HG02852 (cell line): ENCODE data around the gene OR10X1.

Source experiments
- ATAC-seq: cut with Tn5 transposase; IDR thresholded peaks from one replicate; pipeline ENCODE4 v1.9.1; 2021; ENCODE audit warnings: mild to moderate bottlenecking, moderate library complexity; ENCODE audit not compliant: unreplicated experiment

Gene OR10X1, protein sequence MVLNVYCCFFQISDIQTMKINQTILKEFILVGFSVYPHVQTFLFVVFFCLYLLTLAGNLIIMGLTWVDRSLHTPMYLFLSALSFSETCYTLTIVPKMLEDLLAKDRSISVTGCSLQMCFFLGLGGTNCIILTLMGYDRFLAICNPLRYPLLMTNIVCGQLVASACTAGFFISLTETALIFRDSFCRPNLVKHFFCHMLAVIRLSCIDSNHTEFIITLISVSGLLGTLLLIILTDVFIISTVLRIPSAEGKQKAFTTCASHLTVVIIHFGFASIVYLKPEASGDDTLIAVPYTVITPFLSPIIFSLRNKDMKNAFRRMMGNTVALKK

DNA sequence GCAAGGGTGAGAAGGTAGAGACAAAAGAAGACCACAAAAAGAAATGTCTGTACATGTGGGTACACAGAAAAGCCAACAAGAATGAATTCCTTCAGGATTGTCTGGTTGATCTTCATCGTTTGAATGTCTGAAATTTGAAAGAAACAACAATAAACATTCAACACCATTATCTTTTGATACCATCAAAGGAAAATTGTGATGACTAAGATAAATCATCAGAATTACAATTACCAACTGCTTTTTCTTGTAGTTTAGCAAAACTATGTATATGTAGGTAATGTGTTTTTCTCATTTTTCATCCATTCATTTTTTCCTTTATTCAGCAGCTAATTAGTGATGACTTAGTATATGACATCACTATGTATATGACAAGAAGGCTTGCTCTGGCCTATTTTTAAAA is at the start of gene OR10X1:
OR10X1 (minus strand) TSS at position 167 of the 400 bp plus-strand sequence; CDS start at position 167, 0 bp downstream.
- no peak for ATAC-seq

GRCh38 chr1:158613764-158614163 is 34.1 kb upstream of the OR10X1 start:
- no peak for ATAC-seq

- no peak for ATAC-seq
These were observed 32.2 kb upstream of the OR10X1 start for GRCh38 chr1:158611916-158612315.

DNA sequence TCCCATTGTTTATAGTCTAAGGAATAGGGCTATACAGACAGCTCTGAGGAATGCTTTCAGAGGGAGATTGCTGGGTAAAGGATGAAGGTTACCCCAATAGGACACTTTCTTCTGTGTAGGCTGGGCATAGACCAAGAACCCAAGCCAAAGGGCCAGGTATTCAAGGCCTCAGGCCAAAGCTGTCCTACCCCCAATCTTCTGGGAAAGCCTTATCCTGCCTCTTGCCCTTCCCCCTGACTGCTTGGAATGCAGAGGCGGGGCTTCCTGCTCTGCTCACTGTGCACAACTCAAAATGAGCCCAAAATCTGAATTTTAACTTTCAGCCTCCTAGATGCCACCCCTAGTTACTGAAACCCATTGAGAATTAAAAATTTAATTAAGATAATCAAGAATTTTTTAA is 27.6 kb upstream of the OR10X1 start:
- ATAC-seq, result no peak

DNA sequence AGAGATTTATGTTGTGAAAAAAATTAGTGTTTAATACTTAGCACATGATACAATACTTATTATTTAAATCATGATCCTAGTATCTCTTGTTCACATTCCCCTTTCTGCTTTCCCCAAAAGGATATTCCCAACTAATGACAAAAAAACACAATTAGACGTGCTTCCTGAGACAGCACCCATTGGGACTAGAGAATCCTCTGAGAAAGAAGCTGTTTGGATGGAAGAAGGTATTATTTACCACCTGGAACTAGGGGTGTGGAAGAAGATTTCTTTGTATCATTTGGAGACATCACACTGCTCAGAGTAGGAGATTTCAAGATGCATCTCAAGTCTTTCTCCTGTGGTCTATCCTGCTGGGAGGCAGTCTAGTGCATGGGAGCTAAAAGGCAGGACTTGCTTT is 25.3 kb upstream of the OR10X1 start, which contains the start of gene OR10Z1:
OR10Z1 (plus strand) TSS at position 301 of the 400 bp plus-strand sequence. CDS start 1,171 bp downstream, outside the sequence.
- ATAC-seq, result no peak

- ATAC-seq, result no peak
These were observed 21.0 kb upstream of the OR10X1 start for GRCh38 chr1:158600735-158601134.

GRCh38 chr1:158586942-158587341 is 7.2 kb upstream of the OR10X1 start:
- ATAC-seq, result no peak

- ATAC-seq, result no peak
These were observed 4.3 kb upstream of the OR10X1 start for GRCh38 chr1:158583962-158584361.

- ATAC-seq, result no peak
These were observed 2.1 kb downstream of the OR10X1 start for GRCh38 chr1:158577561-158577960.

DNA sequence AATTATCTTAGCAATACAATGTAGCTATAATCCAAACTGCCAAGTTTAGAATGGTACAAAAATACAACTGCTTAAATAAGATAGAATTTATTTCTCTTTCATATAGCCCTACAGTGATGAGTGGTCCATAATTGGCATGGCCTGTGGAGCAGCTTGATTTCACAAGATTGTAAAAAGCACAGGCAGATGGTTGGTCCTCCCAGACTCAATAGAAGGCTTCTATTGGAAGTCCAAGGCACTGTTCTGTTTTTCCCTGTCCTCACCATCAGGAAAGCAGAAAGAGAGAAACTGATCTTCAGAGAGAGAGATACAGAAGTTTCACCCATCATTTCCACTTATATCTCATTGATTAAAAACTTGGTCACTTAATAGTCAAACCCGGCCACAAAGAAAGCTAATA is 7.5 kb downstream of the OR10X1 start:
- no peak for ATAC-seq

DNA sequence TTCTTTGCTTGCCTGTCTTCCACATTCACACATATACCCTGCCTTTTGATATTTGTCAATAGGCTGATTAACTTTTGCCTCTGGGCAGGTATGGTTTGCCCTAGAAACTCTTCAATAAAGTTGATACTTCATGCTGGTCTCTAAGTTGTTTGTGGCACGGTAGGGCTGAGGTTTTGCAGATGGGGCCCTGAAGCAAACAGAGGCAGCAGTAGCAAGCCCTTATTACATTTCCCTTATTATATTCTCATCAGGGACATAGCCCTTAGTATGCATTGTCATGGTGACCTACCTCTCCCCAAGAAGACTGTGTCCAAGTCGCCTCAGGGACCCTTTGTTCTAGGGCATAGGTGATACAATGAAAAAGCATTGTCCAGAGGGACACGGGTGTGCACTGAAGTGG is 9.2 kb downstream of the OR10X1 start, which contains the start of gene OR6P1:
OR6P1 (minus strand) TSS at position 101 of the 400 bp plus-strand sequence. CDS start 6,976 bp downstream, outside the sequence.
- ATAC-seq, result no peak

DNA sequence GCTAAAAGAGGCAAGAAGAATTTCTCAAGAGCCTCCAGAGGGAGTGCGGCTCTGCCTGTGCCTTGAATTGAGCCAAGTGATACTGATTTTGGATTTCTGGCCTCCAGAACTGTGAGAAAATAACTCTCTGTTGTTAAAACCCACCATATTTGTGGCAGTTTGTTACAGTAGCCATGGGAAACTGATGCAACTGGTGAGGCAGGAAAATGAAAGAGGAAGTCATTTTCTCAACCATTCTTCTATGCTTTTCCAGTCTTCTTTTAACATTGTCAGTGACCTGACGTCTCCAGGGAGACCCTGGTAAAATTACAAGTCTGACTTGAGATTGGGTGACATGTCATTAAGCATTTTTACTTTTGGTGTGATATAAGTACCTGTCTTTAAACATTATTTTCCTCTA is 15.1 kb downstream of the OR10X1 start:
- ATAC-seq, result no peak

DNA sequence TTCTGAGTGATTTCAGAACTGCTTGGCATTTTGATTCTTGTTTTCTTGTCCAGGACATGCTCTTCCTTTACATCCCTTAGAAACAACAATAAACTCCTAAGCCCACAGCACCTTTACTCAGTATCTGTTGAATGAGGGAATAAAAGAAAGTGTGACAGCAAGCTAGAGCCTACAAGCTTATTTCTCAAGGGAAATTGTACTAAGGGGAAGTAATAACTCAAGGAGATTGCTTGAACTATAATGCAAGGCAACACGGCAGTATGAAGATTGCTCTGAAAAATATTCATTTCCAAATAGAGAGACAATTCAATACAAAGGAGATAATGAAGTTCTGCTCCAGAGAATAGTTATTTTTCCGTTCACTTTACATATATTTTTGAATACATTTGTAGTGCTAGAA is 15.8 kb downstream of the OR10X1 start:
- no peak for ATAC-seq

- no peak for ATAC-seq
These were observed 20.0 kb downstream of the OR10X1 start for GRCh38 chr1:158559696-158560095.

DNA sequence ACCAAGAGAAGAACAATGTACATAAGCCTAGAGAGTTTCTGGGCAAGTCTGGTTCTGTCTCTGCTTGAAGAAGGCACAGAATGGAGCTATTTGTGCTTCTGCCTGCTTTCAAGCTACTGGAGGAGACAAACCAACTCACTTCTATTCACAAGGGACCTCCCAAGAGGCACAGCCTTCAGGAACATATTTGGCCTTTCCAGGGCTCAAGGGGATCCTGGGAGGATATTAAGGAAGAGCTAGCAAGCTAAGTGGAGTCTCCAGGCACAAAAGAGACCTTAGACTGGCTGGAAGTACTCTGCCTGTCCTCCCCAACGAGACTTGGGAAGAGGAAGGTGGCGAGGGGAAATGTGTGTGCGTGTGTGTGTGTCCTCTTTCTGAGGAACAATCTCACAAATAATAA is 25.3 kb downstream of the OR10X1 start, which contains the start of gene OR6Y1:
OR6Y1 (minus strand) TSS at position 54 of the 400 bp plus-strand sequence. CDS start 6,300 bp downstream, outside the sequence.
- no peak for ATAC-seq

- ATAC-seq, result no peak
These were observed 27.4 kb downstream of the OR10X1 start for GRCh38 chr1:158552296-158552695.

GRCh38 chr1:158547533-158547932 is 32.2 kb downstream of the OR10X1 start:
- no peak for ATAC-seq

DNA sequence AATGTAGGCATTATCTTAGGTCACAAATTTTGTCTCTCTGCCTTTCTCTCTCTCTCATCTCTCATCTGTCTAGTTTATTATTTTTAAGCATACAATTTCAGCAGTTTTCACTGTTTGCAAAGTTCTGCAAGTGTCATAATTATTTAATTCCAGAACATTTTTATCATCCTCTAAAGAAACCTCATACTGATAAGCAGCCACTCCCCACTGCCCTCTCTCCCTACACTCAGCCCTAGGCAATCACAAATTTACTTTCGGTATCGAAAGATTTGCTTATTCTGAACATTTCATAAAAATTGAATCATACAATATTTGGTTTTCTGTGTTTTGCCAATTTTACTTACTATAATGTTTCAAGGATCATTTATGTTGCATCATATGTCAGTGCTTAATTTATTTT is 42.1 kb downstream of the OR10X1 start:
- no peak for ATAC-seq

DNA sequence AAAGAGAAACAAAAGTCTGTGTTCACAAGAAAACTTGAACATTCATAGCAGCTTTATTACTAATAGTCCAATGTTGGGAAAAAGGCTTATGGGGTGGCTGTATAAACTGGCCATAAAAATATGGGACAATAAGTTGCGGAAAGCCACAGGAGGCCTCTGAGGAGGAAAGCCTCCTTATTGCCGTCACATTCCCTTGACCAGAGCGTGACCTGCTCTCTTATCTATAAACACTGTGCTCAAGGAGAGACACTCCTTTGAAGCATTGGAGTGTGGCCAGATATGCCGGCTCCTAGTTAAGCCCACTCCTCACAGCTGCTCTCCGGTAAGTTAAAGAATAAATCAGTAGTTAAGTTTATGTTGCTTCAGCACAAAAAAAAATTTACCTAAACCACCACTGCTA is 45.2 kb downstream of the OR10X1 start:
- no peak for ATAC-seq
